Mucosa of rectum (tissue), 2 donors: Measurements from ENCODE around the gene DNER.
A peak's percentile ranks its signal among the peaks of the same experiment; 100 is the strongest.

Experiments
- H3K27ac ChIP-seq, 2 donors: one replicate each; pipeline ENCODE4 v1.7.0; 2013; ENCODE audit warnings: inconsistent platforms in 2 of 2, low read depth in 2 of 2, low read length in 2 of 2
- H3K27me3 ChIP-seq, 2 donors: one replicate each; pipeline ENCODE4 v1.7.0; 2013; ENCODE audit warnings: low read length in 2 of 2; ENCODE audit not compliant: control insufficient read depth in 2 of 2, insufficient read depth in 2 of 2
- H3K36me3 ChIP-seq, 2 donors: one replicate each; pipeline ENCODE4 v1.7.0; 2013; ENCODE audit warnings: low read length in 2 of 2; ENCODE audit not compliant: control insufficient read depth in 2 of 2, insufficient read depth in 2 of 2
- H3K4me1 ChIP-seq, 2 donors: one replicate each; pipeline ENCODE4 v1.7.0; 2013; ENCODE audit warnings: low read length in 2 of 2, mild to moderate bottlenecking in 1 of 2; ENCODE audit not compliant: control insufficient read depth in 2 of 2, insufficient read depth in 2 of 2
- H3K4me3 ChIP-seq, 2 donors: one replicate each; pipeline ENCODE4 v1.7.0; 2013; ENCODE audit warnings: low read length in 2 of 2
- H3K9ac ChIP-seq, 2 donors: one replicate each; pipeline ENCODE4 v1.7.0; 2013; ENCODE audit warnings: low read length in 2 of 2, low read depth in 1 of 2, mild to moderate bottlenecking in 1 of 2
- H3K9me3 ChIP-seq, 2 donors: one replicate each; pipeline ENCODE4 v1.7.0; 2013; ENCODE audit warnings: low read length in 2 of 2; ENCODE audit not compliant: control insufficient read depth in 2 of 2
- donor health status: healthy.
- donor health status: Normal muscosa, but diverticular disease.

Gene DNER

GRCh38 chr2:229416116-229416694 is 298.1 kb downstream of the DNER start:
- Histone ChIP-seq H3K4me1 (no peaks in the 10 kb centered on the region), H3K9ac (no peak overlapping the region), H3K27ac (peak overlapping the region; percentile 33 to 68), H3K36me3 (no peaks in the 10 kb centered on the region), H3K27me3 (no peaks in the 10 kb centered on the region), H3K9me3 (no peaks in the 10 kb centered on the region), H3K4me3 (no peak overlapping the region)

GRCh38 chr2:229414631-229415030 is 299.7 kb downstream of the DNER start:
- no peak overlapping the region for H3K27ac ChIP-seq
- H3K4me3 ChIP-seq: no peak overlapping the region
- H3K27me3 ChIP-seq: no peaks in the 10 kb centered on the region
- no peaks in the 10 kb centered on the region for H3K4me1 ChIP-seq
- H3K36me3 ChIP-seq: no peaks in the 10 kb centered on the region
- no peak overlapping the region for H3K9ac ChIP-seq
- H3K9me3 ChIP-seq: no peaks in the 10 kb centered on the region

- Histone ChIP-seq H3K36me3 (no peaks in the 10 kb centered on the region), H3K9me3 (no peaks in the 10 kb centered on the region), H3K27me3 (no peaks in the 10 kb centered on the region), H3K27ac (no peak overlapping the region), H3K4me3 (no peak overlapping the region), H3K4me1 (no peaks in the 10 kb centered on the region), H3K9ac (no peak overlapping the region)
Measured at GRCh38 chr2:229412686-229413085, 301.7 kb downstream of the DNER start.

GRCh38 chr2:229410946-229411345 is 303.4 kb downstream of the DNER start:
- H3K27me3 ChIP-seq: peaks cover 0 to 2% of the 10 kb centered on the region in 2 donors
- no peak overlapping the region for H3K4me3 ChIP-seq
- no peaks in the 10 kb centered on the region for H3K9me3 ChIP-seq
- H3K27ac ChIP-seq: no peak overlapping the region
- H3K4me1 ChIP-seq: no peaks in the 10 kb centered on the region
- no peak overlapping the region for H3K9ac ChIP-seq
- H3K36me3 ChIP-seq: no peaks in the 10 kb centered on the region

- Histone ChIP-seq H3K36me3 (no peaks in the 10 kb centered on the region), H3K4me1 (no peaks in the 10 kb centered on the region), H3K9me3 (no peaks in the 10 kb centered on the region), H3K9ac (no peak overlapping the region), H3K27ac (no peak overlapping the region), H3K4me3 (no peak overlapping the region), H3K27me3 (peaks cover 0 to 2% of the 10 kb centered on the region in 2 donors)
Measured at GRCh38 chr2:229410264-229410663, 304.1 kb downstream of the DNER start.

- H3K27ac ChIP-seq: no peak overlapping the region
- no peaks in the 10 kb centered on the region for H3K36me3 ChIP-seq
- H3K4me1 ChIP-seq: no peaks in the 10 kb centered on the region
- H3K4me3 ChIP-seq: no peak overlapping the region
- no peaks in the 10 kb centered on the region for H3K9me3 ChIP-seq
- H3K9ac ChIP-seq: no peak overlapping the region
- peaks cover 0 to 2% of the 10 kb centered on the region in 2 donors for H3K27me3 ChIP-seq
Measured at GRCh38 chr2:229409751-229410181, 304.6 kb downstream of the DNER start.

GRCh38 chr2:229408962-229409361 is 305.4 kb downstream of the DNER start:
- no peaks in the 10 kb centered on the region for H3K4me1 ChIP-seq
- H3K9me3 ChIP-seq: no peaks in the 10 kb centered on the region
- H3K36me3 ChIP-seq: no peaks in the 10 kb centered on the region
- H3K27me3 ChIP-seq: peaks cover 0 to 2% of the 10 kb centered on the region in 2 donors
- peak overlapping the region in 1 of 2 donors; percentile 46 for H3K27ac ChIP-seq
- no peak overlapping the region for H3K9ac ChIP-seq
- no peak overlapping the region for H3K4me3 ChIP-seq

- peaks cover 0 to 2% of the 10 kb centered on the region in 2 donors for H3K27me3 ChIP-seq
- H3K4me1 ChIP-seq: no peaks in the 10 kb centered on the region
- H3K9ac ChIP-seq: no peak overlapping the region
- H3K9me3 ChIP-seq: no peaks in the 10 kb centered on the region
- peak overlapping the region in 1 of 2 donors; percentile 46 for H3K27ac ChIP-seq
- no peak overlapping the region for H3K4me3 ChIP-seq
- H3K36me3 ChIP-seq: no peaks in the 10 kb centered on the region
Measured at GRCh38 chr2:229408356-229408755, 306.0 kb downstream of the DNER start.

- H3K9me3 ChIP-seq: no peaks in the 10 kb centered on the region
- H3K36me3 ChIP-seq: no peaks in the 10 kb centered on the region
- H3K27me3 ChIP-seq: peaks cover 0 to 2% of the 10 kb centered on the region in 2 donors
- no peak overlapping the region for H3K9ac ChIP-seq
- H3K4me3 ChIP-seq: no peak overlapping the region
- H3K27ac ChIP-seq: no peak overlapping the region
- no peaks in the 10 kb centered on the region for H3K4me1 ChIP-seq
Measured at GRCh38 chr2:229407170-229407569, 307.2 kb downstream of the DNER start.

- Histone ChIP-seq H3K4me1 (no peaks in the 10 kb centered on the region), H3K27ac (no peak overlapping the region), H3K9ac (no peak overlapping the region), H3K27me3 (peaks cover 0 to 2% of the 10 kb centered on the region in 2 donors), H3K4me3 (no peak overlapping the region), H3K9me3 (no peaks in the 10 kb centered on the region), H3K36me3 (no peaks in the 10 kb centered on the region)
Measured at GRCh38 chr2:229405796-229406195, 308.6 kb downstream of the DNER start.
